Gastroesophageal sphincter (tissue), 4 donors: ENCODE data around the gene MYL10. TPM values are rescaled to one million over a fixed set of nuclear protein-coding genes. Genes with fewer than 3 reads are reported as not detected.

Source experiments
- ATAC-seq: fragments of 150-250 bp; one replicate; pipeline ENCODE4 v1.9.1; 2016; ENCODE audit warnings: mild to moderate bottlenecking, moderate library complexity
- H3K27ac ChIP-seq, 4 donors: fragments of 200-600 bp; sonication (generic) in 3 of 4; 1 replicate in 3 of 4; 2 replicates in 1 of 4; pipeline ENCODE4 v1.5.1; 2016 to 2019
- H3K27me3 ChIP-seq: fragments of 200-600 bp; sonication (generic); one replicate; pipeline ENCODE4 v1.5.1; 2019
- H3K36me3 ChIP-seq, 2 donors: fragments of 200-600 bp; sonication (generic); one replicate each; pipeline ENCODE4 v1.5.1; 2019; ENCODE audit warnings: control low read depth in 1 of 2
- H3K4me1 ChIP-seq, 3 donors: fragments of 200-600 bp; sonication (generic); 1 replicate in 2 of 3; 2 replicates in 1 of 3; pipeline ENCODE4 v1.5.1; 2016 to 2019; ENCODE audit warnings: control low read depth in 2 of 3
- H3K4me3 ChIP-seq, 2 donors: fragments of 200-600 bp; sonication (generic); one replicate each; pipeline ENCODE4 v1.5.1; 2019; ENCODE audit warnings: mild to moderate bottlenecking in 1 of 2, moderate library complexity in 1 of 2
- H3K9me3 ChIP-seq, 3 donors: fragments of 200-600 bp; sonication (generic); one replicate each; pipeline ENCODE4 v1.5.1; 2017 to 2019; ENCODE audit warnings: control low read depth in 2 of 3
- CTCF ChIP-seq, 4 experiments: fragments of 200-600 bp in 2 of 4; fragments of 450-650 bp in 2 of 4; sonication (generic) in 1 of 4; IDR thresholded peaks; one replicate each; pipeline ENCODE4 v1.5.1; 2017 to 2019; ENCODE audit warnings: antibody characterized with exemption in 4 of 4, mild to moderate bottlenecking in 2 of 4, moderate library complexity in 2 of 4
- EP300 ChIP-seq: sonication (generic); formaldehyde crosslinking; IDR thresholded peaks from one replicate; pipeline ENCODE4 v1.6.1; 2017; ENCODE audit warnings: antibody characterized with exemption, mild to moderate bottlenecking
- POLR2A ChIP-seq, 2 donors: fragments of 450-650 bp; IDR thresholded peaks; one replicate each; pipeline ENCODE4 v1.6.1; 2017; ENCODE audit warnings: antibody characterized with exemption in 2 of 2, mild to moderate bottlenecking in 2 of 2, moderate library complexity in 1 of 2
- POLR2AphosphoS5 ChIP-seq: sonication (generic); formaldehyde crosslinking; IDR thresholded peaks from one replicate; pipeline ENCODE4 v1.6.1; 2017; ENCODE audit warnings: antibody characterized with exemption
- WGBS, 2 donors: methylation state at CpG; one replicate each; pipeline ENCODE4 v1.1.5; 2018; ENCODE audit warnings: low coverage in 1 of 2; 5-methylcytosine and 5-hydroxymethylcytosine counted together
- total RNA-seq, 4 donors: library from RNA; depleted of rRNA; stranded (reverse); fragments of >200 nt; gene quantifications; one replicate each; pipeline ENCODE4 v1.1.0, GENCODE V29; 2016

Gene MYL10
- total RNA-seq, 4 donors from 2014 or later: not detected

GRCh38 chr7:101671371-101672356, 42.6 kb upstream of the MYL10 start:
- Histone ChIP-seq H3K4me3 (no peak overlapping the region), H3K4me1 (no peaks in the 10 kb centered on the region), H3K36me3 (no peaks in the 10 kb centered on the region), H3K27ac (no peak overlapping the region), H3K9me3 (peaks cover 0 to 8% (median 0%) of the 10 kb centered on the region in 3 donors), H3K27me3 (no peaks in the 10 kb centered on the region)
- 33 to 63% methylated on average over 1 to 11 of the region's 12 CpGs for WGBS, 2 donors
- TF ChIP-seq POLR2AphosphoS5 (no peak), CTCF (IDR thresholded peaks at IDR 0.05) (no peak), EP300 (no peak), POLR2A (IDR thresholded peaks at IDR 0.05) (no peak)
- no peak for ATAC-seq

- Histone ChIP-seq H3K4me3 (no peak overlapping the region), H3K4me1 (no peaks in the 10 kb centered on the region), H3K9me3 (peaks cover 0 to 8% (median 0%) of the 10 kb centered on the region in 3 donors), H3K27ac (no peak overlapping the region), H3K36me3 (no peaks in the 10 kb centered on the region), H3K27me3 (no peaks in the 10 kb centered on the region)
- 67 to 83% methylated on average over 1 of the region's 1 CpG for WGBS, 2 donors
- ATAC-seq: no peak
- TF ChIP-seq POLR2A (IDR thresholded peaks at IDR 0.05) (no peak), EP300 (no peak), POLR2AphosphoS5 (no peak), CTCF (IDR thresholded peaks at IDR 0.05) (no peak)
Measured at GRCh38 chr7:101669307-101669706, 40.2 kb upstream of the MYL10 start.

- no peak for ATAC-seq
- Histone ChIP-seq H3K9me3 (peaks cover 0 to 8% (median 0%) of the 10 kb centered on the region in 3 donors), H3K27me3 (no peaks in the 10 kb centered on the region), H3K4me1 (no peaks in the 10 kb centered on the region), H3K27ac (no peak overlapping the region), H3K4me3 (no peak overlapping the region), H3K36me3 (no peaks in the 10 kb centered on the region)
- 75 to 89% methylated on average over 1 of the region's 2 CpGs for WGBS, 2 donors
- TF ChIP-seq EP300 (no peak), CTCF (IDR thresholded peaks at IDR 0.05) (no peak), POLR2AphosphoS5 (no peak), POLR2A (IDR thresholded peaks at IDR 0.05) (no peak)
Measured at GRCh38 chr7:101668726-101669125, 39.6 kb upstream of the MYL10 start.

- H3K4me3 ChIP-seq: no peak overlapping the region
- 64% methylated on average over 3 of the region's 3 CpGs; no CpG with 5 or more reads in 1 of the 2 donors for WGBS, 2 donors
- no peak overlapping the region for H3K27ac ChIP-seq
- no peak for ATAC-seq
- no peaks in the 10 kb centered on the region for H3K4me1 ChIP-seq
- H3K9me3 ChIP-seq: peaks cover 0 to 2% (median 0%) of the 10 kb centered on the region in 3 donors
- TF ChIP-seq CTCF (IDR thresholded peaks at IDR 0.05) (no peak), EP300 (no peak), POLR2A (IDR thresholded peaks at IDR 0.05) (no peak), POLR2AphosphoS5 (no peak)
- no peaks in the 10 kb centered on the region for H3K27me3 ChIP-seq
- no peaks in the 10 kb centered on the region for H3K36me3 ChIP-seq
Measured at GRCh38 chr7:101667920-101668319, 38.8 kb upstream of the MYL10 start.

GRCh38 chr7:101667399-101667798, 38.3 kb upstream of the MYL10 start:
- H3K27ac ChIP-seq: no peak overlapping the region
- WGBS, 2 donors: 76 to 95% methylated on average over 3 of the region's 3 CpGs
- TF ChIP-seq POLR2A (IDR thresholded peaks at IDR 0.05): no peak
- no peak for TF ChIP-seq CTCF (IDR thresholded peaks at IDR 0.05)
- TF ChIP-seq EP300: no peak
- TF ChIP-seq POLR2AphosphoS5: no peak
- no peak overlapping the region for H3K4me3 ChIP-seq
- no peak for ATAC-seq
- no peaks in the 10 kb centered on the region for H3K27me3 ChIP-seq
- H3K4me1 ChIP-seq: no peaks in the 10 kb centered on the region
- H3K9me3 ChIP-seq: no peaks in the 10 kb centered on the region
- H3K36me3 ChIP-seq: no peaks in the 10 kb centered on the region
